H1 (cell line): ENCODE results near the gene VEPH1. TPM values are rescaled to one million over a fixed set of nuclear protein-coding genes. Genes with fewer than 3 reads are reported as not detected.

Source experiments
- CTCF ChIA-PET: fragments of 300-600 bp; sonication (Branson Sonifier 250); formaldehyde crosslinking; loops from one replicate; lab custom pipeline; 2021; ENCODE audit not compliant: partially characterized antibody; lab: Charles Lee
- POLR2A ChIA-PET: fragments of 300-600 bp; sonication (Branson Sonifier 250); formaldehyde crosslinking; loops from one replicate; lab custom pipeline; 2021; ENCODE audit warnings: inconsistent platforms; ENCODE audit not compliant: partially characterized antibody; lab: Charles Lee
- DNase-seq, 2 experiments: peaks; one replicate each; pipeline versions ENCODE4 v3.0.0 to v3.0.0-alpha.2; 2010 to 2022; ENCODE audit warnings: low spot score in 2 of 2, low read depth in 1 of 2, mixed read lengths in 1 of 2
- FAIRE-seq: peaks from 2 replicates; lab custom pipeline; 2011; peaks lifted over from hg19 to GRCh38; lab: Jason Lieb, UNC
- H2AFZ ChIP-seq: 2 replicates; pipeline ENCODE4 v1.8.1; 2012; ENCODE audit warnings: low read length, inconsistent platforms
- H2AK5ac ChIP-seq: 2 replicates; pipeline ENCODE4 v1.6.1; 2013; ENCODE audit warnings: low read depth, low read length
- H2BK120ac ChIP-seq: replicated peaks from 2 replicates; pipeline ENCODE3; 2013; ENCODE audit warnings: low read depth, low read length, inconsistent platforms
- H2BK12ac ChIP-seq: 2 replicates; pipeline ENCODE4 v1.6.1; 2013; ENCODE audit warnings: low read depth, low read length
- H2BK15ac ChIP-seq: 2 replicates; pipeline ENCODE4 v1.6.1; 2013; ENCODE audit warnings: low read length
- H2BK20ac ChIP-seq: 2 replicates; pipeline ENCODE4 v1.6.1; 2013; ENCODE audit warnings: low read length
- H2BK5ac ChIP-seq: 2 replicates; pipeline ENCODE4 v1.6.1; 2013; ENCODE audit warnings: low read depth, low read length
- H3K14ac ChIP-seq: 2 replicates; pipeline ENCODE4 v1.6.1; 2013; ENCODE audit warnings: inconsistent platforms; ENCODE audit not compliant: insufficient read length
- H3K18ac ChIP-seq: 2 replicates; pipeline ENCODE4 v1.6.1; 2013; ENCODE audit warnings: low read length; ENCODE audit errors: extremely low read depth
- H3K23ac ChIP-seq: 2 replicates; pipeline ENCODE4 v1.6.1; 2013; ENCODE audit warnings: inconsistent platforms; ENCODE audit not compliant: insufficient read length
- H3K23me2 ChIP-seq: 2 replicates; pipeline ENCODE4 v1.6.1; 2013; ENCODE audit warnings: low read depth, low read length
- H3K27ac ChIP-seq: 2 replicates; pipeline ENCODE4 v1.6.1; 2011; ENCODE audit warnings: low read depth, low read length, inconsistent platforms
- H3K27me3 ChIP-seq, 4 experiments: replicated peaks in 1 of 4; 1 replicate in 1 of 4; 2 replicates in 3 of 4; pipeline versions ENCODE4 v1.6.1 to v1.8.1; 2011 to 2013; ENCODE audit warnings: low read length in 3 of 4, mild to moderate bottlenecking in 3 of 4, inconsistent platforms in 2 of 4, mixed read lengths in 2 of 4, moderate library complexity in 1 of 4; ENCODE audit not compliant: control insufficient read depth in 3 of 4, insufficient read depth in 3 of 4; ENCODE audit errors: extremely low read depth in 1 of 4
- H3K36me3 ChIP-seq, 4 experiments: 2 replicates each; pipeline versions ENCODE4 v1.6.1 to v1.8.1; 2011 to 2013; ENCODE audit warnings: mild to moderate bottlenecking in 4 of 4, low read length in 3 of 4, moderate library complexity in 2 of 4, control low read depth in 1 of 4, inconsistent platforms in 1 of 4; ENCODE audit not compliant: insufficient read depth in 4 of 4, control insufficient read depth in 2 of 4
- H3K4ac ChIP-seq: replicated peaks from 2 replicates; pipeline ENCODE3; 2013; ENCODE audit warnings: low read length, low read depth, mixed read lengths, inconsistent platforms; ENCODE audit not compliant: insufficient read length
- H3K4me1 ChIP-seq, 4 experiments: replicated peaks in 1 of 4; 1 replicate in 1 of 4; 2 replicates in 3 of 4; pipeline versions ENCODE4 v1.6.1 to v1.8.1; 2011 to 2013; ENCODE audit warnings: low read length in 3 of 4, inconsistent platforms in 2 of 4, mixed read lengths in 1 of 4; ENCODE audit not compliant: insufficient read depth in 4 of 4, control insufficient read depth in 3 of 4
- H3K4me2 ChIP-seq, 2 experiments: 2 replicates each; pipeline versions ENCODE4 v1.6.1 to v1.8.1; 2011 to 2013; ENCODE audit warnings: low read depth in 2 of 2, low read length in 2 of 2, control low read depth in 1 of 2, inconsistent platforms in 1 of 2, mild to moderate bottlenecking in 1 of 2; ENCODE audit not compliant: insufficient read depth in 1 of 2
- H3K4me3 ChIP-seq, 4 experiments: fragments of 200-600, 300-600 bp in 1 of 4; sonication (generic), shearing (Covaris generic), sonication (Bioruptor Twin) in 1 of 4; 2 replicates each; pipeline versions ENCODE4 v1.5.1 to v1.8.1; 2011 to 2016; ENCODE audit warnings: low read length in 4 of 4, low read depth in 3 of 4, control low read depth in 2 of 4, inconsistent platforms in 2 of 4, mild to moderate bottlenecking in 2 of 4, mixed read lengths in 1 of 4, moderate library complexity in 1 of 4; ENCODE audit not compliant: insufficient read depth in 2 of 4; ENCODE audit errors: extremely low read depth in 1 of 4
- H3K56ac ChIP-seq: replicated peaks from 2 replicates; pipeline ENCODE3; 2013; ENCODE audit warnings: low read depth, mild to moderate bottlenecking, mixed read lengths, low read length, inconsistent platforms; ENCODE audit not compliant: insufficient read length
- H3K79me1 ChIP-seq: 2 replicates; pipeline ENCODE4 v1.6.1; 2013; ENCODE audit warnings: low read depth, low read length, control low read depth
- H3K79me2 ChIP-seq, 2 experiments: 2 replicates each; pipeline versions ENCODE4 v1.6.1 to v1.8.1; 2012 to 2013; ENCODE audit warnings: low read length in 2 of 2, mild to moderate bottlenecking in 2 of 2, inconsistent platforms in 1 of 2; ENCODE audit not compliant: insufficient read depth in 2 of 2, control insufficient read depth in 1 of 2
- H3K9ac ChIP-seq, 4 experiments: replicated peaks in 1 of 4; 1 replicate in 1 of 4; 2 replicates in 3 of 4; pipeline versions ENCODE4 v1.6.1 to v1.8.1; 2011 to 2013; ENCODE audit warnings: low read depth in 3 of 4, low read length in 3 of 4, control low read depth in 2 of 4, mild to moderate bottlenecking in 2 of 4, moderate library complexity in 2 of 4, inconsistent platforms in 1 of 4; ENCODE audit errors: extremely low read depth in 1 of 4
- H3K9me3 ChIP-seq, 2 experiments: 2 replicates each; pipeline versions ENCODE4 v1.6.1 to v1.8.1; 2012 to 2013; ENCODE audit warnings: mild to moderate bottlenecking in 2 of 2, moderate library complexity in 2 of 2, control low read depth in 1 of 2, inconsistent platforms in 1 of 2, low read depth in 1 of 2, low read length in 1 of 2, mixed read lengths in 1 of 2; ENCODE audit not compliant: insufficient read depth in 2 of 2
- H4K20me1 ChIP-seq, 2 experiments: replicated peaks in 1 of 2; 2 replicates each; pipeline versions ENCODE3 to v1.8.1; 2011 to 2013; ENCODE audit warnings: inconsistent platforms in 2 of 2, low read length in 2 of 2, mild to moderate bottlenecking in 1 of 2; ENCODE audit not compliant: insufficient read depth in 2 of 2, control insufficient read depth in 1 of 2
- H4K5ac ChIP-seq: 2 replicates; pipeline ENCODE4 v1.6.1; 2013; ENCODE audit warnings: low read length, low read depth, mixed read lengths, inconsistent platforms; ENCODE audit not compliant: insufficient read length
- H4K8ac ChIP-seq: 2 replicates; pipeline ENCODE4 v1.8.0; 2013; ENCODE audit warnings: mild to moderate bottlenecking, moderate library complexity, low read length, inconsistent platforms; ENCODE audit not compliant: insufficient read depth; ENCODE audit errors: extremely low read depth
- H4K91ac ChIP-seq: replicated peaks from 2 replicates; pipeline ENCODE3; 2013; ENCODE audit warnings: low read length, mixed read lengths, inconsistent platforms; ENCODE audit not compliant: insufficient read length
- BACH1 ChIP-seq: IDR thresholded peaks from 2 replicates; pipeline ENCODE4 v1.6.1; 2012; ENCODE audit warnings: low read length, improper control_type of control experiment
- CEBPB ChIP-seq: IDR thresholded peaks from 2 replicates; pipeline ENCODE4 v1.6.1; 2012; ENCODE audit warnings: low read depth, low read length
- CHD1 ChIP-seq: IDR thresholded peaks from 2 replicates; pipeline ENCODE4 v1.6.1; 2012; ENCODE audit warnings: low read depth, low read length, improper control_type of control experiment
- CHD2 ChIP-seq: IDR thresholded peaks from 2 replicates; pipeline ENCODE4 v1.6.1; 2012; ENCODE audit warnings: low read length, improper control_type of control experiment
- HDAC2 ChIP-seq, 2 experiments: fragments of 300-600 bp in 1 of 2; sonication (generic) in 1 of 2; IDR thresholded peaks; 2 replicates each; pipeline ENCODE4 v1.6.1; 2011 to 2012; ENCODE audit warnings: low read depth in 2 of 2, low read length in 2 of 2, mild to moderate bottlenecking in 2 of 2, moderate library complexity in 2 of 2, borderline replicate concordance in 1 of 2, inconsistent platforms in 1 of 2
- PHF8 ChIP-seq: fragments of 200-600 bp; sonication (generic); conservative IDR thresholded peaks from 2 replicates; pipeline ENCODE4 v1.7.1; 2012; ENCODE audit warnings: low read depth, mild to moderate bottlenecking, inconsistent platforms, low read length, moderate library complexity
- POLR2A ChIP-seq, 2 experiments: IDR thresholded peaks; 1 replicate in 1 of 2; 2 replicates in 1 of 2; pipeline ENCODE4 v1.6.1; 2011; ENCODE audit warnings: low read depth in 2 of 2, low read length in 2 of 2, mild to moderate bottlenecking in 2 of 2; ENCODE audit errors: control extremely low read depth in 1 of 2
- POU5F1 ChIP-seq: IDR thresholded peaks from 2 replicates; pipeline ENCODE4 v1.6.1; 2011; ENCODE audit warnings: low read depth, mild to moderate bottlenecking, low read length, moderate library complexity
- RBBP5 ChIP-seq: IDR thresholded peaks from 2 replicates; pipeline ENCODE4 v1.7.1; 2012; ENCODE audit warnings: low read depth, mild to moderate bottlenecking, inconsistent platforms, low read length, moderate library complexity, borderline replicate concordance
- SIRT6 ChIP-seq: IDR thresholded peaks from one replicate; pipeline ENCODE4 v1.7.1; 2012; ENCODE audit warnings: low read length, inconsistent platforms
- WGBS, 2 experiments: shearing (Covaris generic) in 1 of 2; methylation state at CpG; one replicate each; pipeline versions ENCODE4 v1.1.6 to v1.1.7; 2013 to 2015; ENCODE audit warnings: low lambda C conversion rate in 2 of 2, mixed read lengths in 2 of 2, inconsistent platforms in 1 of 2, low coverage in 1 of 2, missing lambda C conversion rate in 1 of 2; ENCODE audit not compliant: insufficient replicate concordance in 2 of 2, insufficient coverage in 1 of 2, insufficient read length in 1 of 2; ENCODE audit errors: extremely low coverage in 1 of 2, missing lambda C conversion rate in 1 of 2; 5-methylcytosine and 5-hydroxymethylcytosine counted together
- polyA plus RNA-seq, 7 experiments: library from polyadenylated mRNA; depleted of rRNA in 3 of 7; stranded (reverse) in 5 of 7; unstranded in 2 of 7; fragments of >200 nt in 5 of 7; fragments of 200-250 nt in 2 of 7; gene quantifications; 1 replicate in 5 of 7; 2 replicates in 1 of 7; 4 replicates in 1 of 7; pipeline versions ENCODE4 v1.2.1 to v1.2.3, GENCODE V29; 2011 to 2013; ENCODE audit warnings: missing spikeins in 2 of 7, mixed read lengths in 2 of 7
- total RNA-seq: library from RNA; stranded (reverse); fragmentation: NEBNext Ultra II Directional; extraction: Animal tissue kit (Norgen Biotek cat#: 25700); gene quantifications from 2 replicates; pipeline ENCODE4 v1.2.1, GENCODE V29; 2021
- TF ChIP-seq, protein P1 (sequence below): IDR thresholded peaks from 2 replicates; pipeline ENCODE4 v1.6.1; 2012; ENCODE audit warnings: inconsistent platforms
- TF ChIP-seq, protein P2 (sequence below): IDR thresholded peaks from 2 replicates; pipeline ENCODE4 v1.6.1; 2012; ENCODE audit warnings: inconsistent platforms

The VEPH1 gene
- total and polyA plus RNA-seq, 2 of the 8 experiments (the other 6 are each of a cell fraction or from before 2014, with no cell fraction given): 12.0 to 18.3 TPM

DNA sequence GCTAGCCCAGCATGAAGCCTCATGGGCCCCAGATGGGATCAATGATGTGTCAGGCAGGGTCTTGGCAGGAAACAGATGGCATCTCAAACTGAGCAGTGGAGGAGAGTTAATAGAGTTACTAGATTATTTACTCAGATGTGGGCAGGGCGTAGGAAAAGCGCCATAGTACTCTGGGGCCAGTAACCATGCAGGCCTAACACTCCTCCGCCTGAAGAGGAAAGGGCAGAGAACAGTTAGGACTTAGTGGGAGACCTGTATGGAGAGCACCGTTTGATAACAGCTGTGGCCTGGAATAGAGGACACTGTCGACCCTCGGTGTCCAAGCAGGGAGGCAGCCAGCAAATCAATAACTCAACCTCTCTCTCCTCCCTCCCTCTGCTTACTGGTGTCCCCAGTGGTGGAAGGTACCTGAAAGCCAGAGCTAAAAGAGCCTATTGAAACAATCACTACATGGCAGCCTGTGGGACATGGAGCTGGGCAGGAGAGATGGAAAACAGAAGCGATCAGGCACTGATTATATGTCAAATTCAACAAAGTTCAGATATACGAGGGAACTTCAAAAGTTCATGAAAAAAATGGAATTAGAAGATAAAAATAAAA is 231.8 kb downstream of the VEPH1 start:
- no peak overlapping the region for H3K23ac ChIP-seq
- H3K18ac ChIP-seq: peak overlapping the region; percentile 51
- H2BK20ac ChIP-seq: 0 out of 2 replicates have a peak overlapping the region, but pooled peaks have one; percentile 23
- no peak overlapping the region for H4K91ac ChIP-seq
- TF ChIP-seq RBBP5 (no peak), SIRT6 (no peak), PHF8 (no peak), POU5F1 (no peak), CEBPB (no peak), CHD1 (no peak), BACH1 (no peak), POLR2A (IDR thresholded peaks at IDR 0.05; ENCODE audit: control extremely low read depth in 1 of 2, low read depth in 2 of 2, low read length in 2 of 2) (no peak), HDAC2 (IDR thresholded peaks at IDR 0.05; ENCODE audit: borderline replicate concordance in 1 of 2, low read depth in 2 of 2, low read length in 2 of 2) (no peak), CHD2 (no peak)
- TF ChIP-seq, protein P1, sequence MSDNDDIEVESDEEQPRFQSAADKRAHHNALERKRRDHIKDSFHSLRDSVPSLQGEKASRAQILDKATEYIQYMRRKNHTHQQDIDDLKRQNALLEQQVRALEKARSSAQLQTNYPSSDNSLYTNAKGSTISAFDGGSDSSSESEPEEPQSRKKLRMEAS: no peak
- TF ChIP-seq, protein P2, sequence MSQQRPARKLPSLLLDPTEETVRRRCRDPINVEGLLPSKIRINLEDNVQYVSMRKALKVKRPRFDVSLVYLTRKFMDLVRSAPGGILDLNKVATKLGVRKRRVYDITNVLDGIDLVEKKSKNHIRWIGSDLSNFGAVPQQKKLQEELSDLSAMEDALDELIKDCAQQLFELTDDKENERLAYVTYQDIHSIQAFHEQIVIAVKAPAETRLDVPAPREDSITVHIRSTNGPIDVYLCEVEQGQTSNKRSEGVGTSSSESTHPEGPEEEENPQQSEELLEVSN: no peak
- H3K79me2 ChIP-seq: no peaks in the 10 kb centered on the region
- 0 out of 2 replicates have a peak overlapping the region, but pooled peaks have one; percentile 45 for H2BK12ac ChIP-seq
- H3K27ac ChIP-seq: no peak overlapping the region
- no peak overlapping the region for H3K9ac ChIP-seq
- no peak overlapping the region for H3K4me2 ChIP-seq
- H3K4ac ChIP-seq: no peak overlapping the region
- no peaks in the 10 kb centered on the region for H3K23me2 ChIP-seq
- no peak overlapping the region for H4K5ac ChIP-seq
- FAIRE-seq: no peak
- ChIA-PET CTCF (interaction anchor here (0.7 to 2.4 kb wide), 4 partner anchors 10 to 76 kb away, joined by 3 to 7 read pairs (median 3); no protein-coding TSS in a partner anchor), POLR2A (no interaction called here)
- peak overlapping the region; percentile 48; the same call in 1 of the 2 replicates for H2BK5ac ChIP-seq
- 0 out of 2 replicates have a peak overlapping the region, but pooled peaks have one; percentile 26 for H2AK5ac ChIP-seq
- peaks cover 0 to 5% (median 2%) of the 10 kb centered on the region in 4 experiments; a peak in 2 of 7 replicates for H3K4me1 ChIP-seq
- H3K9me3 ChIP-seq: no peaks in the 10 kb centered on the region
- no peak overlapping the region for H3K14ac ChIP-seq
- no peak overlapping the region for H3K56ac ChIP-seq
- peak overlapping the region; percentile 6; the same call in 1 of the 2 replicates for H2AFZ ChIP-seq
- H4K8ac ChIP-seq: no peak overlapping the region
- no peak overlapping the region for H3K4me3 ChIP-seq
- H2BK15ac ChIP-seq: no peak overlapping the region
- H4K20me1 ChIP-seq: no peaks in the 10 kb centered on the region
- H3K79me1 ChIP-seq: no peaks in the 10 kb centered on the region
- WGBS, 2 experiments: 86% methylated on average over 8 of the region's 8 CpGs; no CpG with 5 or more reads in 1 of the 2 experiments
- no peaks in the 10 kb centered on the region for H3K27me3 ChIP-seq
- H3K36me3 ChIP-seq: no peaks in the 10 kb centered on the region
- DNase-seq: no peak
- H2BK120ac ChIP-seq: no peak overlapping the region
